GM12801 (cell line): Measurements from ENCODE around the gene ABHD1.

ENCODE experiments used
- TF ChIP-seq, protein P1 (sequence below): IDR thresholded peaks from one replicate; pipeline ENCODE4 v1.5.1; 2011; ENCODE audit warnings: control low read depth; ENCODE audit not compliant: insufficient read length; ENCODE audit errors: extremely low read depth

ABHD1 gene

DNA sequence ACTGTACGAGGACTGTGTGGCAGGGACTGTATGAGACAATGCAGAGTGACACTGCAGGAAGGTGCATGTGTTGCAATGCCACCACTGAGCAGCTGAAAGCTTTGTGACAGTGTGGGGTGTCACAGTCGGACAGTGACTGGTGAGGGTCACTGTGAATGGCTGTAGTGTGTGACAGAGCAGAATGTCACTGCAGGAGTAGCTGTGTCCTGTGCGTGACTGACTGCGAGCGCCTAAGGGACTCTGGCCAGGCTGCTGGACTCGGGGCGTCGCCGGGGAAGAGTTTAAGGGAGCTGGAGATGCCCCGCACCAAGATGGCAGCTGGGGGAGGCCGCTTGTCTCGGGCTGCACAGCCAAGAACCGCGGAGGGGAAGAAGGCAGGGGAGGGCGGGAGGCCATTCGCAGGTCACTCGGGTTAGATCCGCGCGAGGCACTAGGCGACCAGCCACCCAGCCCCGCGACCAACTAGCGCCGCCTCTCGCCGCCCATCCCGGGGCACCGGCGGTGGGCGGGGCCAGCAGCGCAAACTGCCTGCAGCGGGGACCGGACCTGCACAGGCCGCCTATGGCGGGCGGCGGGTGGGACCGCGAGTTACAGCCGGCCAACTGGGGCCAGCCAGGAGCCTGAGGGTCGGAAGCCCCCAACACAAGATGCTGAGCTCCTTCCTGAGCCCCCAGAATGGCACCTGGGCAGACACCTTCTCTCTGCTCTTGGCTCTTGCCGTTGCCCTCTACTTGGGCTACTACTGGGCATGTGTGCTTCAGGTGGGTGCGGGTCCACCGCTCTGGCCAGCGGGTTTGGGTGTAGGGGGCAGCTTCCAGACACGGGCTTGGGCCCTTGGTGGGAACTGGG lies at the start of gene ABHD1:
Gene ABHD1, plus strand, starts transcription at position 514 of the 849 bp plus-strand sequence. Its CDS starts 134 bp downstream, at position 648.
- TF ChIP-seq, protein P1, sequence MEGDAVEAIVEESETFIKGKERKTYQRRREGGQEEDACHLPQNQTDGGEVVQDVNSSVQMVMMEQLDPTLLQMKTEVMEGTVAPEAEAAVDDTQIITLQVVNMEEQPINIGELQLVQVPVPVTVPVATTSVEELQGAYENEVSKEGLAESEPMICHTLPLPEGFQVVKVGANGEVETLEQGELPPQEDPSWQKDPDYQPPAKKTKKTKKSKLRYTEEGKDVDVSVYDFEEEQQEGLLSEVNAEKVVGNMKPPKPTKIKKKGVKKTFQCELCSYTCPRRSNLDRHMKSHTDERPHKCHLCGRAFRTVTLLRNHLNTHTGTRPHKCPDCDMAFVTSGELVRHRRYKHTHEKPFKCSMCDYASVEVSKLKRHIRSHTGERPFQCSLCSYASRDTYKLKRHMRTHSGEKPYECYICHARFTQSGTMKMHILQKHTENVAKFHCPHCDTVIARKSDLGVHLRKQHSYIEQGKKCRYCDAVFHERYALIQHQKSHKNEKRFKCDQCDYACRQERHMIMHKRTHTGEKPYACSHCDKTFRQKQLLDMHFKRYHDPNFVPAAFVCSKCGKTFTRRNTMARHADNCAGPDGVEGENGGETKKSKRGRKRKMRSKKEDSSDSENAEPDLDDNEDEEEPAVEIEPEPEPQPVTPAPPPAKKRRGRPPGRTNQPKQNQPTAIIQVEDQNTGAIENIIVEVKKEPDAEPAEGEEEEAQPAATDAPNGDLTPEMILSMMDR = no peak

DNA sequence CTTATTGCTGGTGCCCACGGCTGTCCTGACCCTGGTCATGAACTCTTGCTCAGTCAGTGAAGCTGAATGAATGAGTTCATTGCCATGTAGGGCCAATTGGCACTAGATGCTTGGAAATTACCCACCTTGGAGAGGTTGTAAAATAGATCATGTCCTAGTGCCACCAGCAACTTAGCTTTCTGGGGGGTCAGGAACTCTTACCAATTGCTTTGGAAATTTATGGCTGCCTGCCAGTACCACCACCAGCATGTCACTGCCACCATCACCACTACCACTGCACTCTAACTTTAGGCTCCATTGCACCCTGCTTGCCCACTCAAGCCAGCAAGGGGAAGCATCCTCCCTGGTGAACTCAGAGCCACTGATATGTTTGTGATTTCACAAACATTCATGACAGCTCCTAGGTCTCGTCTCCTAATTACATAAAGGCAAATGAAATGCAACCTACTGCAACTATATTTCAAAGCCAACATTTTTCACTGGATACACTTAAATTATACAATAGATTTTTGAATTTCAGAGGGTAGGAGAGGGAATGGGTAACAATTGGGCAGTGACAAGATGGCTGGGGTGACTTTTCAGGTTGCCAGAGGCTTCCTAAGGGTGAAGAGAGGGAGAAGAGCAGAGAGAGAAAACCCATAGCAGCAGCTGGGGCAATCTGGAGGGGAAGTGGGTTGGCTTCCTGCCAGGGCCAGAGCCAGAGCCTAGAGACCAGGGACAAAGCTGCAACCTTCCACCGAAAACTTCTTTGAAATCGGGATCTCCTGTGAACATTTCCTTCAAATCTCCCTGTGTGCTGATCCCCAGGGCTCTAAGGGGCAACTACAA lies 48.7 kb upstream of the ABHD1 start:
- TF ChIP-seq, protein P1 = no peak

DNA sequence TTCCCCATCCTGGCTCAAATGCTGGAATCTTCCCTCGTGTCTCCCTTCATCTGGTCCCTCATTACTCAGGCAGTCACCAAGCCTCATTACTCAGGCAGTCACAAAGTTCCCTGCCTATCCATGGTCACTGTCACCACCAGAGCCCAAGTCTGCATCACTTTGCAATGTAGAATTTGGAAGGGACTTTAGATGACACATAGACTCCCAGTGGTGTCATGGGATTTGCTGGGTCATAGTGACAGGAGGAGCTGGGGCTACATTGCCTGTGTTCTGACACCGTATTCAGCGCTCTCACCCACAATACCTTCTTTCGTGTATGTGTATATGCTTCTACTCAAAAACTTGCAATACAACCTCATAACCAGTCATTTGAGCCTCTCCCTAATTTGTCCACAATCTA lies 47.3 kb upstream of the ABHD1 start:
- TF ChIP-seq, protein P1 = no peak

DNA sequence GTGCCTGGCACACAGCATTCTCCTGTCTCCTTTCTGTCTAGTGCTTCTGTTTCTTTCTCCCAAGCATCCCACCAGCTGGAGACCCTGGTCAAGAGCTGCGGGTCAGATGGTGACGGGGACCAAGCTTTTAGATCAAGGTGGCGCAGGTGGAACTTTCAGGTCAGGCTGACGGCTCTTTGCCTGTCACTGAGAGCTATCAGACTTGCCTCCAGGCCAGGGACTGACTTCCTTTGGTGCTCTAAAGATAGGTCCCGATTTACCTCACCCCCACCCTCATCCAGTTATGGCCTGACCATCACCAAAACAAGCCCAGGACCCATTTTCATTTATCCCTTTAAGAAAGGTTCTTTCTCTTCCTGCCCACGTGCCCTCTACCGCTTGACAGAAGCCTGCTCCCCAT lies 46.4 kb upstream of the ABHD1 start:
- TF ChIP-seq, protein P1 = no peak

DNA sequence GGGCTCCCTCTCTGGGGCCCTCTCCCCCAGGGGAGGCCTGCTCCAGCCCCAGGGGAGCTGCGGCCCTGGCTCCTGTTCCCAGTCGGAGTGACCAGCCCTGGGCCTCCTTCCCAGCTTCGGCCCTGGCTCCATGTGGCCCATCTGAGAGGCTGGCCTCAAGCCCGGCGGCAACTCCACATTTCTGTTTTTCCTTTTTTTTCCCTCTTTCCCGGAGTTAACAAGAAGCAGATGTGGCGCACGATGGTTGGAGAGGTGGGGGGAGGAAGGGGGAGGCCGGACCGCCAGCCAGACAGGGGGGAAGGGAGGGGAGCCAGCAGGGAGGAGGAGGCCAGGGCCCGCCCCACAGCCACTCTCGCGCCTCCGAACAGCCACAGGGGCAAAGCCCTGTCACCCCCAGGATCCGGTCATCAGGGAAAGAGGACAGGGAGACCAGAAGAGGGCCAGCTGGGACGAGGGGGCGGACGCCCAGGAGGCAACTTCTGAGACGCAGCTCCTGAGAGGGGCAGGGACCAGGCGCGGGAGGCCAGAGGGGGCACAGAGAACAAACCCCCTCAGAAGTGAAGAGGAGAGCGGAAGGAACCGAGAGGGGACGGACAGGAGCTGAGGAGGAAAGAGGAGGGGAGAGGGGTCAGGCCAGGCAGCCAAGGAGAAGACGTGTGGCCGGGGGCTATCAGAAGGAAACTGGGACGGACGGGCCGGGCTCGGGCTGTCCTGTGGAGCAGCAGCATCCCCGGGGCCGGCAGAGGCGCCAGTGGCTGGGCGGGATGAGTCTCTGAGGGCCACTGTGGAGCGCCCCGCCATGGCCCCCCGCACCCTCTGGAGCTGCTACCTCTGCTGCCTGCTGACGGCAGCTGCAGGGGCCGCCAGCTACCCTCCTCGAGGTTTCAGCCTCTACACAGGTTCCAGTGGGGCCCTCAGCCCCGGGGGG lies 45.1 kb upstream of the ABHD1 start, which contains the start of gene EMILIN1:
Gene EMILIN1, plus strand, starts transcription at position 349 of the 928 bp plus-strand sequence. Its CDS starts 451 bp downstream, at position 800.
- TF ChIP-seq, protein P1 = no peak

DNA sequence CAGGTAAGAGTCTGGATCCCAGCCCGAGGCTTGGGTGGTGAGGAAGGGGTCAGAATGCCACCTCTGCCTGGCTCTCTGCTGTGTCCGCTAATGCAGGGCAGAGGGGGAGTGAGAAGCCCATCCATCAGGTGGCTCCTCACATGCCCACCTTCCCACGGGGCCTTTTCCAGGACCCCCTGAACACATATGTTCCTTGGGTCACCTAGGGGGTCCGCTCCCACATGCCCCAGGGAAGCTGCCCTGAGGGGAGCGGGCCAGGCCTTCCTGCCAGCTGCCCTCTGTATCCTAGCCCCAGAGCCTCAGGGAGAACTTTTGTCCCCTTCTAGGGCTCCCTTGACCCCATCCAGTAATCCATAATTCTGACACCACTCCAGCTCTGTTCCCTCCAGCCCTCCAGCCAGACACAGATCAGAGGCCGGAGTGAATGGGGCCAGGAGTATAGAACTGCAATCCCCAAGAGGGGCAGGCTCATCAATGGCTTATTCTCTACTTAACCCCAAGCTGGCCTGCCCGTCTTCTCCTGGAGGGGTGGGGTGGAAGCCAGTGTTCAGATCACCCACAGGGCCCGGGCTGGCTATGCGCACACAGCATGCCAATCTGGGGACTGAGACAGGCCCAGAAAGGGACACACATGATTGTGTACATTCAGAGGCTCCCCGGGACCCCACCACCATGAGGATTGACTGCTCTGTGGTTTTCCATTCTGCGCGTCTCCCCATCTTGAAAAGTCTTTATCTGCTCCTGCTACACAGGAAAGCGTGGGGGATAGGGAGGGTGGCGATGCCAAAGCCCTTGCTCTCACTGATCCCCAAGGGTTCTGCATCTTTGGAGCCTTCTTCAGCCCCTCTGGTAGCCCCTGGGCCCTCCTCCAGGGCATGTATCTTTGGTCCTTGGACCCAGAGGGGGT lies 44.1 kb upstream of the ABHD1 start:
- TF ChIP-seq, protein P1 = no peak
